Mesenchymal stem cell (in vitro differentiated cells and primary cell): ENCODE measurements around the gene INSRR.

Experiments
- DNase-seq: peaks from one replicate; pipeline ENCODE4 v3.0.0-alpha.2; 2013
- H2AFZ ChIP-seq: one replicate; pipeline ENCODE4 v1.6.1; 2013; ENCODE audit warnings: low read depth, mild to moderate bottlenecking, control low read depth, inconsistent platforms, low read length, moderate library complexity
- H2AK5ac ChIP-seq: 2 replicates; pipeline ENCODE4 v1.6.1; 2013; ENCODE audit warnings: low read length, moderate library complexity, mild to moderate bottlenecking, inconsistent platforms; ENCODE audit not compliant: severe bottlenecking
- H2BK120ac ChIP-seq: one replicate; pipeline ENCODE4 v1.6.1; 2013; ENCODE audit warnings: low read depth, mild to moderate bottlenecking, inconsistent platforms, low read length, moderate library complexity
- H2BK12ac ChIP-seq, 2 experiments: one replicate each; pipeline ENCODE4 v1.6.1; 2013; ENCODE audit warnings: inconsistent platforms in 2 of 2, low read length in 2 of 2, mild to moderate bottlenecking in 2 of 2, moderate library complexity in 2 of 2, control low read depth in 1 of 2
- H2BK15ac ChIP-seq: one replicate; pipeline ENCODE4 v1.6.1; 2013; ENCODE audit warnings: mild to moderate bottlenecking, low read depth, inconsistent platforms; ENCODE audit not compliant: poor library complexity, severe bottlenecking
- H2BK5ac ChIP-seq: 2 replicates; pipeline ENCODE4 v1.6.1; 2013; ENCODE audit warnings: low read depth, mild to moderate bottlenecking, low read length, control low read depth, inconsistent platforms; ENCODE audit not compliant: poor library complexity, severe bottlenecking
- H3K14ac ChIP-seq, 2 experiments: one replicate each; pipeline ENCODE4 v1.6.1; 2013; ENCODE audit warnings: inconsistent platforms in 2 of 2, low read length in 2 of 2, control low read depth in 1 of 2, mild to moderate bottlenecking in 1 of 2, moderate library complexity in 1 of 2
- H3K18ac ChIP-seq, 2 experiments: one replicate each; pipeline ENCODE4 v1.6.1; 2013; ENCODE audit warnings: inconsistent platforms in 2 of 2, low read length in 2 of 2, control low read depth in 1 of 2, low read depth in 1 of 2, mild to moderate bottlenecking in 1 of 2
- H3K23ac ChIP-seq, 2 experiments: one replicate each; pipeline ENCODE4 v1.6.1; 2013; ENCODE audit warnings: inconsistent platforms in 2 of 2, low read length in 2 of 2, mild to moderate bottlenecking in 2 of 2, moderate library complexity in 2 of 2, control low read depth in 1 of 2
- H3K27ac ChIP-seq: 2 replicates; pipeline ENCODE4 v1.5.1; 2013; ENCODE audit warnings: mild to moderate bottlenecking, moderate library complexity, low read length, control low read depth, inconsistent platforms; ENCODE audit not compliant: poor library complexity, severe bottlenecking
- H3K27me3 ChIP-seq, 2 experiments: 2 replicates each; pipeline versions ENCODE4 v1.6.1 to v1.7.0; 2013; ENCODE audit warnings: low read length in 2 of 2, mild to moderate bottlenecking in 2 of 2, moderate library complexity in 2 of 2, control low read depth in 1 of 2, inconsistent platforms in 1 of 2; ENCODE audit not compliant: control insufficient read depth in 1 of 2, insufficient read depth in 1 of 2
- H3K36me3 ChIP-seq, 2 experiments: 2 replicates each; pipeline versions ENCODE4 v1.6.1 to v1.7.0; 2013; ENCODE audit warnings: low read length in 2 of 2, control low read depth in 1 of 2, inconsistent platforms in 1 of 2, low read depth in 1 of 2, mild to moderate bottlenecking in 1 of 2; ENCODE audit not compliant: insufficient read depth in 2 of 2, control insufficient read depth in 1 of 2
- H3K4ac ChIP-seq, 2 experiments: one replicate each; pipeline ENCODE4 v1.6.1; 2013; ENCODE audit warnings: inconsistent platforms in 2 of 2, low read length in 2 of 2, mild to moderate bottlenecking in 2 of 2, moderate library complexity in 2 of 2, control low read depth in 1 of 2, low read depth in 1 of 2
- H3K4me1 ChIP-seq: 2 replicates; pipeline ENCODE4 v1.6.1; 2013; ENCODE audit warnings: low read depth, low read length, control low read depth; ENCODE audit not compliant: control insufficient read depth, insufficient read depth
- H3K4me2 ChIP-seq: 2 replicates; pipeline ENCODE4 v1.6.1; 2013; ENCODE audit warnings: low read length, mild to moderate bottlenecking, inconsistent platforms; ENCODE audit not compliant: poor library complexity, severe bottlenecking
- H3K4me3 ChIP-seq, 2 experiments: 2 replicates each; pipeline versions ENCODE4 v1.5.1 to v1.7.0; 2013; ENCODE audit warnings: low read length in 2 of 2, mild to moderate bottlenecking in 2 of 2, control low read depth in 1 of 2, low read depth in 1 of 2; ENCODE audit not compliant: insufficient read depth in 1 of 2
- H3K79me1 ChIP-seq: replicated peaks from 2 replicates; pipeline ENCODE4 v1.6.1; 2013; ENCODE audit warnings: mild to moderate bottlenecking, control low read depth, low read length, inconsistent platforms; ENCODE audit not compliant: poor library complexity, severe bottlenecking
- H3K9ac ChIP-seq: 2 replicates; pipeline ENCODE4 v1.7.0; 2013; ENCODE audit warnings: mild to moderate bottlenecking, low read length, moderate library complexity
- H3K9me3 ChIP-seq: 2 replicates; pipeline ENCODE4 v1.7.0; 2013; ENCODE audit warnings: mild to moderate bottlenecking, low read length; ENCODE audit not compliant: control insufficient read depth
- H4K8ac ChIP-seq: one replicate; pipeline ENCODE4 v1.6.1; 2013; ENCODE audit warnings: inconsistent platforms, mild to moderate bottlenecking, low read length, moderate library complexity
- H4K91ac ChIP-seq: one replicate; pipeline ENCODE4 v1.6.1; 2013; ENCODE audit warnings: mild to moderate bottlenecking, low read length, inconsistent platforms
- WGBS: methylation state at CpG from one replicate; pipeline ENCODE4 v1.1.7; 2013; ENCODE audit warnings: mixed read lengths; 5-methylcytosine and 5-hydroxymethylcytosine counted together

INSRR gene

GRCh38 chr1:156892190-156893047 lies 33.5 kb upstream of the INSRR start:
- peaks cover 39% of the 10 kb centered on the region for H3K4me1 ChIP-seq
- no peak overlapping the region for H3K14ac ChIP-seq
- peak overlapping the region; percentile 57 for H3K4me2 ChIP-seq
- no peak overlapping the region for H4K8ac ChIP-seq
- no peak overlapping the region for H3K23ac ChIP-seq
- H3K79me1 ChIP-seq: no peaks in the 10 kb centered on the region
- peaks cover 10 to 14% of the 10 kb centered on the region in 2 experiments for H3K27me3 ChIP-seq
- H2BK120ac ChIP-seq: peak overlapping the region; percentile 91
- H2BK12ac ChIP-seq: no peak overlapping the region
- H2BK15ac ChIP-seq: no peak overlapping the region
- peaks cover 0 to 3% of the 10 kb centered on the region in 2 experiments for H3K36me3 ChIP-seq
- no peak overlapping the region for H2AK5ac ChIP-seq
- H2AFZ ChIP-seq: no peak overlapping the region
- peak; percentile 92 for DNase-seq
- H3K18ac ChIP-seq: no peak overlapping the region
- H3K9me3 ChIP-seq: no peaks in the 10 kb centered on the region
- 14% methylated on average over 44 of the region's 48 CpGs for WGBS
- no peak overlapping the region for H3K4ac ChIP-seq
- H3K27ac ChIP-seq: no peak overlapping the region
- H3K9ac ChIP-seq: peak overlapping the region; percentile 60
- H4K91ac ChIP-seq: peak overlapping the region; percentile 87
- no peak overlapping the region for H2BK5ac ChIP-seq
- H3K4me3 ChIP-seq: peak overlapping the region in 1 of 2 experiments; percentile 64

GRCh38 chr1:156889802-156890580 lies 31.1 kb upstream of the INSRR start:
- no peak overlapping the region for H3K27ac ChIP-seq
- H2BK12ac ChIP-seq: no peak overlapping the region
- H2BK120ac ChIP-seq: no peak overlapping the region
- H3K9ac ChIP-seq: no peak overlapping the region
- peak; percentile 80 for DNase-seq
- no peak overlapping the region for H2BK5ac ChIP-seq
- no peak overlapping the region for H3K4ac ChIP-seq
- H2AFZ ChIP-seq: no peak overlapping the region
- 45% methylated on average over 8 of the region's 8 CpGs for WGBS
- H4K91ac ChIP-seq: no peak overlapping the region
- peak overlapping the region; percentile 78 for H4K8ac ChIP-seq
- H2BK15ac ChIP-seq: no peak overlapping the region
- no peak overlapping the region for H2AK5ac ChIP-seq
- peaks cover 29 to 38% of the 10 kb centered on the region in 2 experiments for H3K27me3 ChIP-seq
- H3K4me1 ChIP-seq: peaks cover 20% of the 10 kb centered on the region
- peaks cover 0 to 3% of the 10 kb centered on the region in 2 experiments for H3K36me3 ChIP-seq
- H3K4me2 ChIP-seq: no peak overlapping the region
- H3K4me3 ChIP-seq: no peak overlapping the region
- no peaks in the 10 kb centered on the region for H3K79me1 ChIP-seq
- no peak overlapping the region for H3K18ac ChIP-seq
- H3K23ac ChIP-seq: no peak overlapping the region
- H3K14ac ChIP-seq: no peak overlapping the region
- no peaks in the 10 kb centered on the region for H3K9me3 ChIP-seq

DNA sequence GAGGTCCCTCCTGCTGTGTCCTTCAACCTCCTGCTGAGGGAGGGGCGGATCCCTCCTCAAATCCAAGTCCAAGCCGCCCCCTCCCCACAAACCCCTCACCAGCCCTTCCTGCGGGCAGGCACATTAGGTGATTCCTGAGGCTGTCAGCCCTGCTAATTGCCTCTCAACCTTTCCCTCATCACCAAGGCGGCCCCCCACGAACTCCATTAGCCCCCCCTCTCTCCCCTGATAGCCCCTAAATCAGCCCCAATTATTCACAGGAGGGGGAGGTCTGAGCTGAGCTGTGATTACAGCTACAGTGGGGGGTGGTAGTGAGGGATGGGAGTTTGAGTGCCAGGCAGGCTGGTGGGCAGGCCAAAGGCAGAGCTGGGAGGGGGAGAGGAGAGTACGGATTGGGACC lies 28.8 kb upstream of the INSRR start:
- Histone ChIP-seq H3K18ac (no peak overlapping the region), H2BK12ac (no peak overlapping the region), H3K27ac (no peak overlapping the region), H3K4me2 (no peak overlapping the region), H3K4me1 (peaks cover 1% of the 10 kb centered on the region), H3K4ac (no peak overlapping the region), H4K91ac (no peak overlapping the region), H2BK120ac (no peak overlapping the region), H3K9ac (no peak overlapping the region), H3K9me3 (no peaks in the 10 kb centered on the region), H3K23ac (no peak overlapping the region), H3K36me3 (peaks cover 0 to 3% of the 10 kb centered on the region in 2 experiments), H2BK5ac (no peak overlapping the region), H3K79me1 (no peaks in the 10 kb centered on the region), H4K8ac (no peak overlapping the region), H3K4me3 (no peak overlapping the region), H3K14ac (no peak overlapping the region), H2BK15ac (peak overlapping the region; percentile 4), H2AFZ (no peak overlapping the region), H2AK5ac (no peak overlapping the region), H3K27me3 (peaks cover 50 to 60% of the 10 kb centered on the region in 2 experiments)
- WGBS: 16% methylated on average over 3 of the region's 6 CpGs
- DNase-seq: no peak

DNA sequence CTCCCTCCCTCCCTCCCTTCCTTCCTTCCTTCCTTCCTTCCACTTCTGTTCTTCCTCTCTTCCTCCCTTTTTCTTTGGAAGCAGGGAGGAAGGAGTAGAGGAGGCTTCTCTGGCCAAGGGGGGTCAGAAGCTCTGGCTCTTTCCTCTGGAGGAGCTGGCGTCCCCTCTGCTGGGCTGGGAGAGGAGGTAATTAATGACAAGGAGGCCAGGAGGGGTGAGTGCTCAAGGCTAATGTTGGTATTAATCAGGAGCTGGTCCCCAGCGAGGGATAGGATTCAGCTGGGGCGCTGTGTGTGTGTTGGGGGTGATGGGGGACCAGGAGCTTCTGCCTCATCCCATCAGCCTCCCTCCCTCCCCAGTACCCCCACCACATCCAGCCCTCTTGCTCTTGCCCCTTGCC lies 28.4 kb upstream of the INSRR start:
- Histone ChIP-seq H3K27me3 (peaks cover 54 to 65% of the 10 kb centered on the region in 2 experiments), H2BK120ac (no peak overlapping the region), H3K4me2 (no peak overlapping the region), H3K4me3 (no peak overlapping the region), H3K23ac (no peak overlapping the region), H3K27ac (no peak overlapping the region), H2BK15ac (no peak overlapping the region), H3K9ac (no peak overlapping the region), H3K4ac (no peak overlapping the region), H2BK12ac (no peak overlapping the region), H2AK5ac (no peak overlapping the region), H3K79me1 (no peaks in the 10 kb centered on the region), H3K9me3 (no peaks in the 10 kb centered on the region), H2BK5ac (no peak overlapping the region), H4K91ac (no peak overlapping the region), H2AFZ (no peak overlapping the region), H3K4me1 (no peaks in the 10 kb centered on the region), H3K14ac (no peak overlapping the region), H3K18ac (no peak overlapping the region), H4K8ac (no peak overlapping the region), H3K36me3 (peaks cover 0 to 3% of the 10 kb centered on the region in 2 experiments)
- no peak for DNase-seq
- WGBS: 0% methylated on average over 1 of the region's 3 CpGs
